Neural progenitor cell (in vitro differentiated cells): ENCODE results near the gene ALAS1. TPM values are rescaled to one million over a fixed set of nuclear protein-coding genes. Genes with fewer than 3 reads are reported as not detected.

Experiments
- DNase-seq: peaks from one replicate; pipeline ENCODE4 v3.0.0-alpha.2; 2016; ENCODE audit warnings: low spot score
- H2AFZ ChIP-seq: fragments of 200-600 bp; sonication (generic); replicated peaks from 2 replicates; pipeline ENCODE4 v1.6.1; 2016; ENCODE audit warnings: antibody characterized with exemption
- H3F3A ChIP-seq: fragments of 200-600 bp; sonication (generic); 2 replicates; pipeline ENCODE4 v1.6.1; 2016; ENCODE audit warnings: antibody characterized with exemption, low read depth
- H3K27ac ChIP-seq: fragments of 200-600 bp; sonication (generic); 2 replicates; pipeline ENCODE4 v1.5.1; 2016; ENCODE audit warnings: mild to moderate bottlenecking
- H3K27me3 ChIP-seq: fragments of 200-600 bp; sonication (generic); 2 replicates; pipeline ENCODE4 v1.6.1; 2016; ENCODE audit warnings: mild to moderate bottlenecking, moderate library complexity
- H3K36me3 ChIP-seq: fragments of 200-600 bp; sonication (generic); 2 replicates; pipeline ENCODE4 v1.5.1; 2016
- H3K4me1 ChIP-seq: fragments of 200-600 bp; sonication (generic); 2 replicates; pipeline ENCODE4 v1.6.1; 2016; ENCODE audit warnings: mixed run types
- H3K4me2 ChIP-seq: fragments of 200-600 bp; sonication (generic); 2 replicates; pipeline ENCODE4 v1.6.1; 2016
- H3K4me3 ChIP-seq: fragments of 200-600 bp; sonication (generic); 2 replicates; pipeline ENCODE4 v1.5.1; 2016
- H3K79me2 ChIP-seq: fragments of 200-600 bp; sonication (generic); 2 replicates; pipeline ENCODE4 v1.6.1; 2016; ENCODE audit warnings: low read depth
- H3K9ac ChIP-seq: fragments of 200-600 bp; sonication (generic); 2 replicates; pipeline ENCODE4 v1.6.1; 2016
- H3K9me3 ChIP-seq: fragments of 200-600 bp; sonication (generic); 2 replicates; pipeline ENCODE4 v1.5.1; 2016; ENCODE audit warnings: low read depth
- H4K20me1 ChIP-seq: fragments of 200-600 bp; sonication (generic); 2 replicates; pipeline ENCODE4 v1.6.1; 2016; ENCODE audit warnings: low read depth
- H3K27ac Mint-ChIP-seq: 3 replicates; pipeline ENCODE4 v1.8.0; 2021; ENCODE audit warnings: mixed read lengths
- H3K27me3 Mint-ChIP-seq: 2 replicates; pipeline ENCODE4 v1.8.0; 2022; ENCODE audit warnings: low read depth, mild to moderate bottlenecking, inconsistent platforms, moderate library complexity, mixed read lengths; ENCODE audit not compliant: insufficient read depth
- H3K36me3 Mint-ChIP-seq: 3 replicates; pipeline ENCODE4 v1.8.0; 2021; ENCODE audit warnings: mixed read lengths
- H3K4me1 Mint-ChIP-seq: 3 replicates; pipeline ENCODE4 v1.8.0; 2021; ENCODE audit warnings: mixed read lengths
- H3K4me3 Mint-ChIP-seq: 3 replicates; pipeline ENCODE4 v1.8.0; 2021; ENCODE audit warnings: mild to moderate bottlenecking, moderate library complexity, mixed read lengths
- H3K9me3 Mint-ChIP-seq: 3 replicates; pipeline ENCODE4 v1.8.0; 2020; ENCODE audit warnings: mixed read lengths
- EZH2 ChIP-seq: fragments of 200-600 bp; sonication (generic); IDR thresholded peaks from 2 replicates; pipeline ENCODE4 v1.6.1; 2017; ENCODE audit warnings: antibody characterized with exemption, mild to moderate bottlenecking, moderate library complexity
- EZH2phosphoT487 ChIP-seq: fragments of 200-600 bp; sonication (generic); IDR thresholded peaks from 2 replicates; pipeline ENCODE4 v1.6.1; 2017; ENCODE audit warnings: antibody characterized with exemption
- total RNA-seq: library from RNA; depleted of rRNA; stranded (reverse); fragments of >200 nt; gene quantifications from 2 replicates; pipeline ENCODE4 v1.2.3, GENCODE V29; 2015; ENCODE audit warnings: low replicate concordance
- TF ChIP-seq, protein P1 (sequence below): fragments of 200-600 bp; sonication (generic); IDR thresholded peaks from 2 replicates; pipeline ENCODE4 v1.5.1; 2017; ENCODE audit warnings: antibody characterized with exemption, mild to moderate bottlenecking

Gene ALAS1
- total RNA-seq, 1 donor from 2014 or later = 35.0 TPM

DNA sequence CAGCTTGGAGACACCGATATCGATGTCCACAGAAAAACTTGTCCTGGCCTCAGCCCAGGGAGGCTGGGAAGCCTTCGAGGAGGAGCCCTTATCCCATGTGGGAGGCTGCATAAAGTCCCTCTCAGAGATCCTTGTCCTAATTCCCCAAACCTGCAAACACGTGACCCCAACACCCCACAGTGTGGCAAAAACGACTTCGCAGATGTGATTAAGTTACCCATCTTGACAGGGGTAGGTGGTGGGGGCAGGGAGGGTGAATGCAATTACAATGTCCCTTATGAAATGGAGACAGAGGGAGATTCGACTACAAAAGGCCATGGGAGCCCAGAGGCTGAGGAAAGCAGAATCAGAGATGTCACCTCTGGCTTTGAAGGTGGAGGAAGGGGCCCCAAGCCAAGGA, 29.8 kb downstream of the ALAS1 start:
- peaks cover 7% of the 10 kb centered on the region for H3K36me3 Mint-ChIP-seq
- H3K4me3 ChIP-seq = no peak overlapping the region
- no peaks in the 10 kb centered on the region for H3K9me3 Mint-ChIP-seq

DNA sequence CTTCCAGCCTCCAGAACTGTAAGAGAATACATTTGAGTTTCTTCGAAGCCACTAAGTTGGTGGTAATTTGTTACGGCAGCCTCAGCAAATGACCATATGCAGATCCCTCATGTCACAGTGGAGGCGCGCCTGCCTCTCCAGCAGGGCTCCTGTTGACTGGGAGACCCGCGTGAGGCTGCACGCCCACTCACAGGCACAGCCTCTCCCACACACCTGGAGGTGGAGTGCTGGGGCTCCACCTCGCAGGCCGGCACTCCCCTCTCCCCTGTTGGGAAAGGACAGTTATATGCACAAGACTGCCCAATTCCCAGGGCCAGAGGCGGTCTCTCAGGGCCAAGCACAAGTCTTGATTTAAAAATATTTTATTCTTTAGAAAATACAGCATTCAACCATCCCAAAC, 30.3 kb downstream of the ALAS1 start:
- no peaks in the 10 kb centered on the region for H3F3A ChIP-seq
- TF ChIP-seq, protein P1, sequence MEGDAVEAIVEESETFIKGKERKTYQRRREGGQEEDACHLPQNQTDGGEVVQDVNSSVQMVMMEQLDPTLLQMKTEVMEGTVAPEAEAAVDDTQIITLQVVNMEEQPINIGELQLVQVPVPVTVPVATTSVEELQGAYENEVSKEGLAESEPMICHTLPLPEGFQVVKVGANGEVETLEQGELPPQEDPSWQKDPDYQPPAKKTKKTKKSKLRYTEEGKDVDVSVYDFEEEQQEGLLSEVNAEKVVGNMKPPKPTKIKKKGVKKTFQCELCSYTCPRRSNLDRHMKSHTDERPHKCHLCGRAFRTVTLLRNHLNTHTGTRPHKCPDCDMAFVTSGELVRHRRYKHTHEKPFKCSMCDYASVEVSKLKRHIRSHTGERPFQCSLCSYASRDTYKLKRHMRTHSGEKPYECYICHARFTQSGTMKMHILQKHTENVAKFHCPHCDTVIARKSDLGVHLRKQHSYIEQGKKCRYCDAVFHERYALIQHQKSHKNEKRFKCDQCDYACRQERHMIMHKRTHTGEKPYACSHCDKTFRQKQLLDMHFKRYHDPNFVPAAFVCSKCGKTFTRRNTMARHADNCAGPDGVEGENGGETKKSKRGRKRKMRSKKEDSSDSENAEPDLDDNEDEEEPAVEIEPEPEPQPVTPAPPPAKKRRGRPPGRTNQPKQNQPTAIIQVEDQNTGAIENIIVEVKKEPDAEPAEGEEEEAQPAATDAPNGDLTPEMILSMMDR = no peak
- TF ChIP-seq EZH2phosphoT487 (no peak), EZH2 (no peak)
- no peak overlapping the region for H3K9ac ChIP-seq
- H3K79me2 ChIP-seq = no peaks in the 10 kb centered on the region
- no peak overlapping the region for H3K4me3 ChIP-seq
- no peaks in the 10 kb centered on the region for H3K4me1 ChIP-seq
- no peak overlapping the region for H3K27ac ChIP-seq
- Mint-ChIP-seq H3K4me1 (no peaks in the 10 kb centered on the region), H3K36me3 (peaks cover 7% of the 10 kb centered on the region), H3K27me3 (peaks cover 6% of the 10 kb centered on the region), H3K4me3 (no peak overlapping the region), H3K27ac (no peak overlapping the region), H3K9me3 (no peaks in the 10 kb centered on the region)
- no peaks in the 10 kb centered on the region for H4K20me1 ChIP-seq
- H3K9me3 ChIP-seq = no peaks in the 10 kb centered on the region
- H3K27me3 ChIP-seq = no peaks in the 10 kb centered on the region
- no peak overlapping the region for H2AFZ ChIP-seq
- no peak overlapping the region for H3K4me2 ChIP-seq
- no peaks in the 10 kb centered on the region for H3K36me3 ChIP-seq
- DNase-seq = no peak

More for the DNA sequence above, 29.8 kb downstream of the ALAS1 start:
- no peaks in the 10 kb centered on the region for H3K9me3 ChIP-seq
- no peaks in the 10 kb centered on the region for H3K36me3 ChIP-seq
- H3K4me2 ChIP-seq = no peak overlapping the region
- TF ChIP-seq, protein P1 = no peak
- TF ChIP-seq EZH2 (no peak), EZH2phosphoT487 (no peak)
- no peaks in the 10 kb centered on the region for H3K4me1 Mint-ChIP-seq
- no peaks in the 10 kb centered on the region for H3K79me2 ChIP-seq
- no peaks in the 10 kb centered on the region for H4K20me1 ChIP-seq
- no peak overlapping the region for H3K27ac ChIP-seq
- H3K27me3 ChIP-seq = no peaks in the 10 kb centered on the region
- no peak overlapping the region for H3K27ac Mint-ChIP-seq
- no peak overlapping the region for H3K4me3 Mint-ChIP-seq
- H3F3A ChIP-seq = no peaks in the 10 kb centered on the region
- peaks cover 6% of the 10 kb centered on the region for H3K27me3 Mint-ChIP-seq
- DNase-seq = no peak
- H3K4me1 ChIP-seq = no peaks in the 10 kb centered on the region
- H2AFZ ChIP-seq = no peak overlapping the region
- no peak overlapping the region for H3K9ac ChIP-seq

- H3K4me1 Mint-ChIP-seq = no peaks in the 10 kb centered on the region
- DNase-seq = no peak
Measured at GRCh38 chr3:52228751-52229291, 30.9 kb downstream of the ALAS1 start.

DNA sequence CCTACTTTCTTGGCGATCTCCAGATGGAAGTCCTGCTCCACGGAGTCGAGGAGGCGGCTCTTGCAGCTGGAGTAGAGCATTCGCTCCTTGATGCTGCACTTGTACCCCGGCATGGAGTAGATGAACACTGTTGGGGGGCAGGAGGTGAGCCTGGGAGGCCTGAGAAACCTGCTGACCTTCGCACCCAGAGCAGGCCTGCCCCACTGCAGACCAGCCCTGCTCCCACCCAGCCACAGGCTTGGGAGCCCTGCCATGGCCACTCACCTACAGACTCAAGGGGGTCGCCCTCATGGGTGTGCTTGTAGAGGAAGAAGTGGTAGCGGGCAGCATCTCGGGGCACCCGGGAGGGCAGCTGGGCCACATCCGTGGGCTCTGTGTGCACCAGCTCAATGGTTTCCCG, 31.7 kb downstream of the ALAS1 start:
- no peaks in the 10 kb centered on the region for H3K36me3 ChIP-seq
- no peak overlapping the region for H3K27ac Mint-ChIP-seq
- H4K20me1 ChIP-seq = no peaks in the 10 kb centered on the region
- H3K4me1 ChIP-seq = no peaks in the 10 kb centered on the region
- no peaks in the 10 kb centered on the region for H3K9me3 ChIP-seq
- no peak for DNase-seq
- no peaks in the 10 kb centered on the region for H3F3A ChIP-seq
- H3K4me3 ChIP-seq = no peak overlapping the region
- TF ChIP-seq EZH2 (no peak), EZH2phosphoT487 (no peak)
- TF ChIP-seq, protein P1 = no peak
- H3K9me3 Mint-ChIP-seq = no peaks in the 10 kb centered on the region
- H3K27me3 ChIP-seq = no peaks in the 10 kb centered on the region
- no peak overlapping the region for H3K4me3 Mint-ChIP-seq
- H3K36me3 Mint-ChIP-seq = peaks cover 7% of the 10 kb centered on the region
- no peaks in the 10 kb centered on the region for H3K79me2 ChIP-seq
- H2AFZ ChIP-seq = no peak overlapping the region
- no peaks in the 10 kb centered on the region for H3K4me1 Mint-ChIP-seq
- H3K27me3 Mint-ChIP-seq = peaks cover 4% of the 10 kb centered on the region
- no peak overlapping the region for H3K27ac ChIP-seq
- no peak overlapping the region for H3K9ac ChIP-seq
- no peak overlapping the region for H3K4me2 ChIP-seq

More at GRCh38 chr3:52228751-52229291, 30.9 kb downstream of the ALAS1 start:
- no peak overlapping the region for H3K4me3 Mint-ChIP-seq
- Histone ChIP-seq H3K27me3 (no peaks in the 10 kb centered on the region), H3K4me3 (no peak overlapping the region), H3K4me1 (no peaks in the 10 kb centered on the region), H3F3A (no peaks in the 10 kb centered on the region), H3K79me2 (no peaks in the 10 kb centered on the region), H3K9ac (no peak overlapping the region), H4K20me1 (no peaks in the 10 kb centered on the region), H3K36me3 (no peaks in the 10 kb centered on the region), H2AFZ (no peak overlapping the region), H3K9me3 (no peaks in the 10 kb centered on the region), H3K27ac (no peak overlapping the region), H3K4me2 (no peak overlapping the region)
- H3K36me3 Mint-ChIP-seq = peaks cover 7% of the 10 kb centered on the region
- H3K27ac Mint-ChIP-seq = no peak overlapping the region
- no peaks in the 10 kb centered on the region for H3K9me3 Mint-ChIP-seq
- TF ChIP-seq EZH2phosphoT487 = no peak
- H3K27me3 Mint-ChIP-seq = peaks cover 6% of the 10 kb centered on the region
